ENCODE results near the gene TNS1.
"Not testable (repeated sequence)": the region's sequence is repeated elsewhere in the genome, so short reads cannot be mapped to it uniquely, and the experiment has no call there.

The TNS1 gene

GRCh38 chr2:218020281-218020680 lies 17.5 kb upstream of the TNS1 start:
- no peak for TF ChIP-seq CTCF (IDR thresholded peaks at IDR 0.05; ENCODE audit: low read depth, low read length)
- H3K4me3 ChIP-seq (ENCODE audit: low read depth, low read length) = no peak overlapping the region

GRCh38 chr2:218019411-218020060 lies 16.7 kb upstream of the TNS1 start:
- no peak overlapping the region for H3K4me3 ChIP-seq (ENCODE audit: low read depth, low read length)
- no peak for TF ChIP-seq CTCF (IDR thresholded peaks at IDR 0.05; ENCODE audit: low read depth, low read length)

GRCh38 chr2:218018842-218019125 lies 16.0 kb upstream of the TNS1 start:
- not testable (repeated sequence) for H3K4me3 ChIP-seq (ENCODE audit: low read depth, low read length)

GRCh38 chr2:218017211-218018053 lies 14.6 kb upstream of the TNS1 start:
- H3K4me3 ChIP-seq (ENCODE audit: low read depth, low read length) = no peak overlapping the region
- TF ChIP-seq CTCF (IDR thresholded peaks at IDR 0.05; ENCODE audit: low read depth, low read length) = no peak

GRCh38 chr2:218016810-218017209 lies 14.0 kb upstream of the TNS1 start:
- no peak for TF ChIP-seq CTCF (IDR thresholded peaks at IDR 0.05; ENCODE audit: low read depth, low read length)
- H3K4me3 ChIP-seq (ENCODE audit: low read depth, low read length) = no peak overlapping the region

- no peak overlapping the region for H3K4me3 ChIP-seq (ENCODE audit: low read depth, low read length)
- TF ChIP-seq CTCF (IDR thresholded peaks at IDR 0.05; ENCODE audit: low read depth, low read length) = no peak
These were observed 13.1 kb upstream of the TNS1 start for GRCh38 chr2:218015586-218016521.

- H3K4me3 ChIP-seq (ENCODE audit: low read depth, low read length) = no peak overlapping the region
- no peak for TF ChIP-seq CTCF (IDR thresholded peaks at IDR 0.05; ENCODE audit: low read depth, low read length)
These were observed 12.2 kb upstream of the TNS1 start for GRCh38 chr2:218014706-218015585.
